ENCODE data around the gene UNC5CL. TPM values are rescaled to one million over a fixed set of nuclear protein-coding genes. Genes with fewer than 3 reads are reported as not detected.

Gene UNC5CL
- total RNA-seq, 2 experiments from 2014 or later, result 1.8 to 1.9 TPM

- H3K27me3 Mint-ChIP-seq, result no peaks in the 10 kb centered on the region
- DNase-seq (no peak), ATAC-seq (no peak)
- peak overlapping the region; percentile 98 for H3K27ac Mint-ChIP-seq
- ChIA-PET POLR2A (no interaction called here), CTCF (interaction anchor here (0.6 to 1.8 kb wide), 6 partner anchors 11 to 1925 kb away, joined by 3 to 5 read pairs (median 3); partner anchors contain the start of genes TOMM6 and TREML2)
- peaks cover 46% of the 10 kb centered on the region for H3K36me3 Mint-ChIP-seq (ENCODE audit: low read depth)
- H3K9me3 Mint-ChIP-seq (ENCODE audit: low read depth), result no peaks in the 10 kb centered on the region
- peaks cover 55% of the 10 kb centered on the region for H3K4me1 Mint-ChIP-seq
- H3K4me3 Mint-ChIP-seq, result peak overlapping the region; percentile 94
- intact Hi-C loops (cut with DNase I, micrococcal nuclease), result loop anchor here (1.0 to 10.0 kb wide), 13 partner anchors 46 to 1847 kb away; partner anchors contain the start of genes BYSL (in 1 of the 2), CCND3 (in 1 of the 2), KCNK5 (in 1 of the 2) and KIF6 (in 1 of the 2)
Measured at GRCh38 chr6:41073968-41074691, 35.1 kb upstream of the UNC5CL start.

GRCh38 chr6:41073203-41073967, 34.4 kb upstream of the UNC5CL start:
- Mint-ChIP-seq H3K4me3 (peak overlapping the region; percentile 94), H3K36me3 (ENCODE audit: low read depth) (peaks cover 41% of the 10 kb centered on the region), H3K4me1 (peaks cover 49% of the 10 kb centered on the region), H3K27ac (peak overlapping the region; percentile 98), H3K27me3 (no peaks in the 10 kb centered on the region), H3K9me3 (ENCODE audit: low read depth) (no peaks in the 10 kb centered on the region)
- ChIA-PET CTCF (interaction anchor here (0.5 kb wide), 1 partner anchor 293 kb away, joined by 3 read pairs; no protein-coding TSS in a partner anchor), POLR2A (interaction anchor here (1.1 kb wide), 1 partner anchor 45 kb away, joined by 4 read pairs; no protein-coding TSS in a partner anchor)
- ATAC-seq (peak; percentile 5), DNase-seq (peak; percentile 88)
- intact Hi-C loops (cut with DNase I, micrococcal nuclease), result loop anchor here (1.0 to 10.0 kb wide), 13 partner anchors 45 to 1846 kb away; partner anchors contain the start of genes BYSL (in 1 of the 2), CCND3 (in 1 of the 2), KCNK5 (in 1 of the 2) and KIF6 (in 1 of the 2)

- no peaks in the 10 kb centered on the region for H3K9me3 Mint-ChIP-seq (ENCODE audit: low read depth)
- peak within 1 kb of the TSS; percentile 98 for H3K27ac Mint-ChIP-seq
- intact Hi-C loops (cut with DNase I, micrococcal nuclease), result loop anchor here (1.0 to 10.0 kb wide), 19 partner anchors 45 to 1959 kb away; partner anchors contain the start of genes KCNK5 (in 2 of the 2), TOMM6 (in 2 of the 2), BYSL (in 1 of the 2) and CCND3 (in 1 of the 2)
- POLR2A ChIA-PET, result interaction anchor here (0.6 to 1.1 kb wide), 2 partner anchors 45 to 321 kb away, joined by 4 to 5 read pairs; no protein-coding TSS in a partner anchor
- H3K4me1 Mint-ChIP-seq, result peaks cover 48% of the 10 kb centered on the region
- H3K27me3 Mint-ChIP-seq, result no peaks in the 10 kb centered on the region
- CTCF ChIA-PET, result interaction anchor here (0.5 kb wide), 1 partner anchor 292 kb away, joined by 3 read pairs; no protein-coding TSS in a partner anchor
- peak within 1 kb of the TSS; percentile 94 for H3K4me3 Mint-ChIP-seq
- H3K36me3 Mint-ChIP-seq (ENCODE audit: low read depth), result peaks cover 40% of the 10 kb centered on the region
- peak; percentile 100 for DNase-seq
- ATAC-seq, result peak; percentile 75
Measured at GRCh38 chr6:41072836-41073202, 33.8 kb upstream of the UNC5CL start, which contains the start of gene NFYA. Gene NFYA, plus strand, starts transcription at chr6:41072974. Its CDS starts 6,116 bp downstream, at chr6:41079090.

GRCh38 chr6:41071923-41072835, 33.2 kb upstream of the UNC5CL start, which contains the start of gene OARD1:
Gene OARD1, minus strand, starts transcription at chr6:41072356. Its CDS starts 722 bp downstream, at chr6:41071634.
- peak; percentile 99 for DNase-seq
- Mint-ChIP-seq H3K27me3 (no peaks in the 10 kb centered on the region), H3K27ac (peak within 1 kb of the TSS; percentile 98), H3K4me3 (peak within 1 kb of the TSS; percentile 94), H3K36me3 (ENCODE audit: low read depth) (peaks cover 46% of the 10 kb centered on the region), H3K9me3 (ENCODE audit: low read depth) (no peaks in the 10 kb centered on the region), H3K4me1 (peaks cover 52% of the 10 kb centered on the region)
- intact Hi-C loops (cut with DNase I, micrococcal nuclease), result loop anchor here (1.0 to 10.0 kb wide), 16 partner anchors 110 to 1958 kb away; partner anchors contain the start of genes KCNK5 (in 2 of the 2), TOMM6 (in 2 of the 2), CCND3 (in 1 of the 2) and FOXP4 (in 1 of the 2)
- ChIA-PET POLR2A (interaction anchor here (0.6 to 1.1 kb wide), 2 partner anchors 44 to 321 kb away, joined by 4 to 5 read pairs; no protein-coding TSS in a partner anchor), CTCF (interaction anchor here (0.5 to 0.9 kb wide), 2 partner anchors 8 to 291 kb away, joined by 3 read pairs; no protein-coding TSS in a partner anchor)
- ATAC-seq, result peak; percentile 78

- no peak for ATAC-seq
- ChIA-PET CTCF (interaction anchor here (0.9 to 3.0 kb wide), 3 partner anchors 9 to 44 kb away, joined by 3 to 13 read pairs (median 3); no protein-coding TSS in a partner anchor), POLR2A (no interaction called here)
- Mint-ChIP-seq H3K4me3 (peak overlapping the region; percentile 94), H3K9me3 (ENCODE audit: low read depth) (no peaks in the 10 kb centered on the region), H3K4me1 (peaks cover 53% of the 10 kb centered on the region), H3K36me3 (ENCODE audit: low read depth) (peaks cover 53% of the 10 kb centered on the region), H3K27me3 (no peaks in the 10 kb centered on the region), H3K27ac (peak overlapping the region; percentile 98)
- DNase-seq, result peak; percentile 83
- intact Hi-C loops (cut with DNase I, micrococcal nuclease), result loop anchor here (5.0 to 10.0 kb wide), 7 partner anchors 111 to 1844 kb away; partner anchors contain the start of genes CCND3 (in 1 of the 2) and KCNK5 (in 1 of the 2)
Measured at GRCh38 chr6:41071501-41071922, 32.5 kb upstream of the UNC5CL start.

GRCh38 chr6:41066867-41067304, 27.9 kb upstream of the UNC5CL start:
- ChIA-PET CTCF (interaction anchor here (0.7 to 3.7 kb wide), 6 partner anchors 11 to 272 kb away, joined by 3 to 17 read pairs (median 3); no protein-coding TSS in a partner anchor), POLR2A (no interaction called here)
- DNase-seq (peak; percentile 78), ATAC-seq (no peak)
- Mint-ChIP-seq H3K27me3 (no peaks in the 10 kb centered on the region), H3K9me3 (ENCODE audit: low read depth) (no peaks in the 10 kb centered on the region), H3K27ac (peak overlapping the region; percentile 43), H3K4me1 (peaks cover 32% of the 10 kb centered on the region), H3K4me3 (no peak overlapping the region), H3K36me3 (ENCODE audit: low read depth) (peaks cover 56% of the 10 kb centered on the region)
- intact Hi-C loops (cut with DNase I, micrococcal nuclease), result loop anchor here (1.0 kb wide), 1 partner anchor 61 kb away; no protein-coding TSS in a partner anchor

- POLR2A ChIA-PET, result interaction anchor here (0.6 kb wide), 1 partner anchor 9 kb away, joined by 3 read pairs; no protein-coding TSS in a partner anchor
Measured at GRCh38 chr6:41065550-41066026, 26.6 kb upstream of the UNC5CL start.

GRCh38 chr6:41064841-41065240, 25.8 kb upstream of the UNC5CL start:
- intact Hi-C loops (cut with DNase I, micrococcal nuclease), result no loop called here
- ChIA-PET CTCF (interaction anchor here (0.7 kb wide), 1 partner anchor 117 kb away, joined by 3 read pairs; no protein-coding TSS in a partner anchor), POLR2A (no interaction called here)
- no peak for DNase-seq
- H3K27me3 Mint-ChIP-seq, result no peaks in the 10 kb centered on the region
- no peak overlapping the region for H3K27ac Mint-ChIP-seq
- H3K36me3 Mint-ChIP-seq (ENCODE audit: low read depth), result peaks cover 46% of the 10 kb centered on the region
- H3K4me1 Mint-ChIP-seq, result peaks cover 23% of the 10 kb centered on the region
- ATAC-seq, result no peak
- H3K9me3 Mint-ChIP-seq (ENCODE audit: low read depth), result no peaks in the 10 kb centered on the region
- H3K4me3 Mint-ChIP-seq, result no peak overlapping the region

More at GRCh38 chr6:41065550-41066026, 26.6 kb upstream of the UNC5CL start:
- Mint-ChIP-seq H3K36me3 (ENCODE audit: low read depth) (peaks cover 50% of the 10 kb centered on the region), H3K4me1 (peaks cover 24% of the 10 kb centered on the region), H3K27me3 (no peaks in the 10 kb centered on the region), H3K27ac (no peak overlapping the region), H3K9me3 (ENCODE audit: low read depth) (no peaks in the 10 kb centered on the region), H3K4me3 (no peak overlapping the region)
- intact Hi-C loops (cut with DNase I, micrococcal nuclease), result no loop called here
- CTCF ChIA-PET, result interaction anchor here (0.7 to 1.0 kb wide), 4 partner anchors 8 to 451 kb away, joined by 3 read pairs; no protein-coding TSS in a partner anchor
- DNase-seq (no peak), ATAC-seq (no peak)

GRCh38 chr6:41063884-41064285, 24.9 kb upstream of the UNC5CL start:
- Mint-ChIP-seq H3K9me3 (ENCODE audit: low read depth) (no peaks in the 10 kb centered on the region), H3K27ac (no peak overlapping the region), H3K36me3 (ENCODE audit: low read depth) (peaks cover 41% of the 10 kb centered on the region), H3K4me3 (no peak overlapping the region), H3K27me3 (no peaks in the 10 kb centered on the region), H3K4me1 (peaks cover 19% of the 10 kb centered on the region)
- no peak for ATAC-seq
- CTCF ChIA-PET, result no interaction called here
- intact Hi-C loops (cut with DNase I, micrococcal nuclease), result no loop called here
- POLR2A ChIA-PET, result no interaction called here
- DNase-seq, result no peak

Measured in activated CD4-positive, alpha-beta T cell treated with anti-CD3 and anti-CD28 coated beads for 36 hours (primary cell).